ENCODE results near the gene HPCAL1.

Gene HPCAL1

DNA sequence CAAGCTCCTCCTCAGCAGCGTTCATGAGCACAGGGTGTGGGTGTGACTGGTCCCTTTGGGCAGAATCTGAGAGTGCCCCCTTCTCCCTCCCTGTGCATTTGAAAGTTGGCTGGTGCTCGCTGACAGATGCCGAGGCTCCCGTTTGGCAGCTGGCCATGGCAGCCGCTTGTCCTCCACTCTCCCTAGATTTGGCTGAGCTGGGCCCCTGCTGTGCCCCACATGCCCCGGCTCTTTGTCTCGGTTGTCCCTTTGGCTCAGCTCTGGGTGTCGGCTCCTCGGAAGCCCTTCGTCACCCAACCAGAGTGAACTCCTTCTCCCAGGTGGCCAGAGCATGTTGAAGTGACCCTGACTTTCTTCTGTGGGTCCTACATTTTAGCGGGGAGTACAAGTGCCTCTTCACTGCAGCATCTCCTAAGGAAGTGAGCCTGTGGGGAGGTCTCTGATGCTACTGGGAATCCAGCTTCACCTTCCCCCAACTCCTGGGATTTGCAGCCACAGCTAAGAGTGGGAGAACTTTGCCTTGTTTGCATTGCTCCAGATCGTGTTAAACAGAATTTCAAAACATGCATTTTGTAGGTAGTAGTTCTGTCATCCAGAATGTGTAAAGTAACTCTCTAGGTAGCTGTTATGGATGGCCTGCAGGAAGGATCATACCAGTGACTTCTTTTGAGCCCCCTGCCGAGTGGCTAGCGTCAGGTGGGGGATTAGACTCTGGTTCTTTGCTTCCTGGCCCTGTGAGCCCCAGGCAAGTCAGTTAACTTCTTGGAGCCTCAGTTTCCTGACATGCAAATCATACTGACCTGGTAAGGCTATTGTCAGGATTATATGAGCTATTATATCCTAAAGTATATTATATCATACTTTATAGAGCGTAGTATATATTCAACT is 24.2 kb downstream of the HPCAL1 start:
- H3K27ac ChIP-seq = no peak overlapping the region
- TF ChIP-seq, protein P1, sequence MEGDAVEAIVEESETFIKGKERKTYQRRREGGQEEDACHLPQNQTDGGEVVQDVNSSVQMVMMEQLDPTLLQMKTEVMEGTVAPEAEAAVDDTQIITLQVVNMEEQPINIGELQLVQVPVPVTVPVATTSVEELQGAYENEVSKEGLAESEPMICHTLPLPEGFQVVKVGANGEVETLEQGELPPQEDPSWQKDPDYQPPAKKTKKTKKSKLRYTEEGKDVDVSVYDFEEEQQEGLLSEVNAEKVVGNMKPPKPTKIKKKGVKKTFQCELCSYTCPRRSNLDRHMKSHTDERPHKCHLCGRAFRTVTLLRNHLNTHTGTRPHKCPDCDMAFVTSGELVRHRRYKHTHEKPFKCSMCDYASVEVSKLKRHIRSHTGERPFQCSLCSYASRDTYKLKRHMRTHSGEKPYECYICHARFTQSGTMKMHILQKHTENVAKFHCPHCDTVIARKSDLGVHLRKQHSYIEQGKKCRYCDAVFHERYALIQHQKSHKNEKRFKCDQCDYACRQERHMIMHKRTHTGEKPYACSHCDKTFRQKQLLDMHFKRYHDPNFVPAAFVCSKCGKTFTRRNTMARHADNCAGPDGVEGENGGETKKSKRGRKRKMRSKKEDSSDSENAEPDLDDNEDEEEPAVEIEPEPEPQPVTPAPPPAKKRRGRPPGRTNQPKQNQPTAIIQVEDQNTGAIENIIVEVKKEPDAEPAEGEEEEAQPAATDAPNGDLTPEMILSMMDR (IDR thresholded peaks at IDR 0.05) = no peak
- TF ChIP-seq ZFX (IDR thresholded peaks at IDR 0.05; ENCODE audit: borderline replicate concordance) = no peak

DNA sequence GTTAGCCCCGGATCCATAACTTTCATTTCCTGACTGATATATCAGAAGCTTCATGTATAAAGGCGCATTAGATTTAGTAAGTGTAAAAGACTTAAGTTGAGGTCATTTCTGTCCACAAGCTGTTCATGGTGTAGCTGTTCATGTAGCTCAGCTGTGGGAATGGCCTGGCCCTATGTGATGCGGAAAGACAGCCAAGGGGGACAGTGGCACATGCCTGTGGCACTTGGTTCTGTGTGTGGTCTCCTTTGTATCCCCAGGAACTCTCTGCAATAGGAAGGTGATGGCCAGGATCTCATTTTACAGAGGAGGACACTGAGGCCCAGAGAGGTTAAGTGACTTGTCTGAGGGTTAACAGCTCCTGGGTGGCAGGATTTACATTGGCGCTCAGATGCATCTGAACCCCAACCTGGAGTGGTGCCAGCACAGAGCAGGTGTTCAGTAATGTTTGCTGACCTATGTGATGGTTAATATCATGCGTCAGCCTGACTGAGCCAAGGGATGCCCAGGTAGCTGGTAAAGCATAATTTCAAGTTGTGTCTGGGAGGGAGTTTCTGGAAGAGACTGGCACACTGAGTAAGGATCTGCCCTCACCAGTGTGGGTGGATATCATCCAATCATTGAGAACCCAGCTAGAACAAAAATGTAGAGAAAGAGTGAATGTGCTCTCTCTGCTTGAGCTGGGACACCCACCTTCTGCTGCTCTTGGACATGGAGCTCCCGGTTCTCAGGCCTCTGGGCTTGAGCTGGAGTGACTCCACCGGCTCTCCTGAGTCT is 25.4 kb downstream of the HPCAL1 start:
- TF ChIP-seq, protein P1 (IDR thresholded peaks at IDR 0.05) = no peak
- TF ChIP-seq ZFX (IDR thresholded peaks at IDR 0.05; ENCODE audit: borderline replicate concordance) = no peak
- no peak overlapping the region for H3K27ac ChIP-seq

DNA sequence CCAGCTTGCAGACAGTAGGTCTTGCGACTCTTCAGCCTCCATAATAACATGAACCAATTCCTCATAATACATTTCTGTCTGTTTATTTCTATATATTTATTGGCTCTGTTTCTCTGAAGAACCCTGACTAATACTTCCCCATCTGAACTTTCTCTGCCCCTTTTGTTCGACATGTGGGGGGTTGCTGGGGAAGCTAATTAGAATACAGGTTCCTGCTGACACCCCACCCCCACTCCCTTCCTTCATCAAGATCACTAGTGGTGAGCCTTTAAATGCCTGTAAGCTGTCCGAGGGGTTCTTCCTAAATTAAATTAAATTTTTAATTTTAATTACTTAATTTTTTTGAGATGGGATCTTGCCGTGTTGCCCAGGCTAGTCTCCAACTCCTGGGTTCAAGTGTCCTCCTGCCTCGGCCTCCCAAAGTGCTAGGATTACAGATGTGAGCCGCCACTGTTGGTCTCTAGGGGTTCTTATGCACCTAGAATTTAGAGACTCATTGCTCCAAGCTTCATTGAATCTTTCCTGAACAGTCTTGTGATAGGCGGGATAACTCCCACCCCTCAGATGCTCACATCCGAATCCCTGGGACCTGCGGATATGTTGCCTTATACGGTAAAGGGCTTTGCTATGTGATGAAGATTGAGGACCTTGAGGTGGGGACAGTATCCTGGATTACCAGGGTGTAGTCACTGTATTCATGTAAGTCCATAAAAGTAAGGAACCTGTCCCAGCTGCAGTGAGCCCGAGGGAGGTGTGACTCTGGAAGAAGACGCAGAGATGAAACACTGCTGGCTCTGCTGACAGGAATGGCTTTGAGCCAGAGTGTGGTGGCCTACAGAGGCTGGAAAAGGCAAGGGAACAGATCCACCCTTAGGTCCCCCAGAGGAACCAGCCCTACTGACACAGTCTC is 26.2 kb downstream of the HPCAL1 start:
- no peak overlapping the region for H3K27ac ChIP-seq
- TF ChIP-seq, protein P1 (IDR thresholded peaks at IDR 0.05) = no peak
- TF ChIP-seq ZFX (IDR thresholded peaks at IDR 0.05; ENCODE audit: borderline replicate concordance) = no peak

DNA sequence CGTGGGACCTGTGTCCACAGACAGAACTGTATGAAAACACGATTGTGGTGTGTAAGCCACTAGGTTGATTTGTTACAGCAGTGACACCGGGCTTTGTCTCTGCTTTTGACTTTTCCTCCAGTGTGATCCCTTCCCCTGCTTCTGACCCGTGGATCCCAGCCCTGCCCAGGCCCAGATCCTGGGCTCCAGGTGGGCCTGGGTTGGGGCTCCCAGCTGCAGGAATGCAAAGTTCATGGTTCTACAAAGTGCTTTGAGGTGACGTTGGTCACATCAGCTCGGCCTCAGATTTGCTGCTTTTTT is 26.8 kb downstream of the HPCAL1 start:
- H3K27ac ChIP-seq = no peak overlapping the region
- TF ChIP-seq ZFX (IDR thresholded peaks at IDR 0.05; ENCODE audit: borderline replicate concordance) = no peak
- TF ChIP-seq, protein P1 (IDR thresholded peaks at IDR 0.05) = no peak

DNA sequence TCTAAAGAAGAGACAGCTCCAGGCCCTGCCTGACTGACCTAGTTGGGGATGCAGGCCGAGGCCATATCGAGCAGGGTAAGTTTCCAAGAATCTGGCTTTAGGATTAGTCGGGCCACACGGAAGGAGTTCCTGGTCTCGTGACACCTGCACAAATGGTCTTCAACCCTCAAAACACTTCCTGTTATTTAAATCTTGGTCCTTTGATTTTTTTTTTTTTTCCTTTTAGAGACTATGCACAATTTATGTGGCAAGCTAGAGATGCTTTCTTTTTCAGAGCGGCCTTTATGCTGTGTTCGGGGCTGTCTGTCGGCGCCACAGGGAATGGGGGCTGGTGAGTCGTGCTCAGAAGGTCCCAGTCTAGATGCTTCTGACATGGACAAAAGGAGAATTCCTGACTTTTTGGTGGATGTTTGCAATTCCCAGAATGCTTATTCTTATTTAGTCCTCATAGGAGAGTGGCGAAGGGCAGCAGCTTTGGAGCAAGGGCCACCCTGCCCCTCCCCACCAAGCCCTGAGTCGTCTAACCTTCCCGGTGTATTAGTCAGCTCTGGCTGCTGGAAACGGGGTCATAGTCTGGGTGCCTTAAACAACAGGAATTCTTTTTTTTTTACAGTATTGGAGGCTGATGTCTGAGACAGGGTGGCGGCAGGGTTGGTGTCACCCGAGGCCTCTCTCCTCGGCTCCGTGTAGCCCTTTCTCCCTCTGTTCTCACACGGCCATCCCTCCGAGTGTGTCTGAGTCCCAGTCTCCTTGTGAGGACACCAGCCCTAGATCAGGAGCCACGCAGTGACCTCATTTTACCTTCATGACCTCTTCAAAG is 27.4 kb downstream of the HPCAL1 start:
- H3K27ac ChIP-seq = no peak overlapping the region
- no peak for TF ChIP-seq ZFX (IDR thresholded peaks at IDR 0.05; ENCODE audit: borderline replicate concordance)
- TF ChIP-seq, protein P1 (IDR thresholded peaks at IDR 0.05) = no peak

DNA sequence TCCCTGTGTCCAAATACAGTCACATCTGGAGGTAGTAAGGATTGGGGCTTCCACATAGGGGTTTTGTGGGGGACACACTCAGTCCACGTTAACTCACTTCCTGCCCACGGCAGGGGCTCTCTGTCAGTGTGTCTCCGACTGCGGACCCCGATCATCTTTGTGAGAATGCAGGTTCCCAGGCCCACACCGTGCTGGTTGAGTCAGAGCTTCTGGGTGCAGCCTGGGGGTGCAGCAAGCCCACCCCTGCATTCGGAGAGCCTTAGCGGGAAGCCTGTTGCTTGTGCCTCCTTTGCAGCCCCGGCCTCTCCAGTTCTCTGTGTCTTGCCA is 28.0 kb downstream of the HPCAL1 start:
- H3K27ac ChIP-seq = no peak overlapping the region
- TF ChIP-seq ZFX (IDR thresholded peaks at IDR 0.05; ENCODE audit: borderline replicate concordance) = no peak
- TF ChIP-seq, protein P1 (IDR thresholded peaks at IDR 0.05) = no peak

All from 22Rv1 (cell line).